ENCODE data around the gene MBD2.

The MBD2 gene

DNA sequence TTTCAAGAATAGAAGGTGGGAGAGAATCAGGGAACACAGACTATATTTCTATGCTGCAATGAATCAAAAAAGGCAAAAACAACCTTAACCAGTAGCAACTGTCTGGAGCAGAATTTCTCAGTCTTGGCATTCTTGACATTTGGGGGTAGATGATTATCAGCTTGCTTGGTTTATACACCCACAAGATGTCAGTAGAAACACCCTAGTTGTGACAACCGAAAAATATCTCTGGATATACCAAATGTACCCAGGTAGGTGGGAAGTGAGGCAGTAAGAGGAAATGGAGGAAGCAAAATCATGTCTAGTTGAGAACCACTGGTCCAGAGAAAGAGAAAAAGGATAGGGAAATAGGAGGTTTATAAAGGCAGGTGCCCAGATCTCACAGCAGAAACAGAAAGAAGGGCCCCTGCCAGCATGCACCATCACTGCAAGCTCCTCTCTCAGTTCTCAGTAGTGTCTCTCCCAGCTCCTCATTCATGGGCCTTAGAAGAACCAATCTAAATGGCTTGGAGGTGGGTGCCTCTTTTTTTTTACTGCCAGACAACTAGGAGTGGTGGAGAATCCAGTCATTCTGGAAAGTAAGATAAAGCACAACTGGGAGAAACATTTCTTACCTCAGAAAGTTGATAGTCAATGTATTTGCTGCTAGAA is 50.4 kb downstream of the MBD2 start:
- Histone ChIP-seq H3K9ac (ENCODE audit: low read depth in 1 of 2, low read length in 2 of 2) (no peak overlapping the region), H3K36me3 (ENCODE audit: control insufficient read depth in 2 of 2, insufficient read depth in 2 of 2, low read length in 2 of 2) (peaks cover 0 to 10% of the 10 kb centered on the region in 2 donors), H3K4me1 (ENCODE audit: control insufficient read depth in 2 of 2, insufficient read depth in 2 of 2, low read length in 2 of 2) (no peaks in the 10 kb centered on the region), H3K27me3 (ENCODE audit: control insufficient read depth in 2 of 2, insufficient read depth in 2 of 2, low read length in 2 of 2) (no peaks in the 10 kb centered on the region), H3K9me3 (ENCODE audit: control insufficient read depth in 2 of 2, low read length in 2 of 2) (no peaks in the 10 kb centered on the region), H3K4me3 (ENCODE audit: low read length in 2 of 2) (no peak overlapping the region), H3K27ac (ENCODE audit: low read depth in 2 of 2, low read length in 2 of 2) (no peak overlapping the region)

DNA sequence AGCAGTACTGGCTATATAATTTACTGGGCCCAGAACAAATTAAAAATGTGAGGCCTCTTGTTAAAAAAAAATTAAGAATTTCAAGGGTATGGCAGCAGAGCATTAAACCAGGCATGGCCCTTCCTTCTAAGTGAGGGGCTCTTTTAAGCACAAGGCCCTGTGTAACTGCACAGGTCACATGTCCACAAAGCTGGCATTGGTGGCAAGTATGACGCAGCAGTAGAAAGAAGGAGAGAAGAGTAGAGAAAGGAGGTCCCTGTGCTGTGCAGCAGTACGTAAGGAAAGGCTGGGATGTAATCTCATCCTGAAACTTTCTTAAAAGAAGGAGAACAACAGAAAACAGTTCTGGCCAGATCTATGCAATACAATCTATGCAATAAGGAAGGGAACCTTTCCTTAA is 51.2 kb downstream of the MBD2 start:
- Histone ChIP-seq H3K4me1 (ENCODE audit: control insufficient read depth in 2 of 2, insufficient read depth in 2 of 2, low read length in 2 of 2) (no peaks in the 10 kb centered on the region), H3K27me3 (ENCODE audit: control insufficient read depth in 2 of 2, insufficient read depth in 2 of 2, low read length in 2 of 2) (no peaks in the 10 kb centered on the region), H3K4me3 (ENCODE audit: low read length in 2 of 2) (no peak overlapping the region), H3K9ac (ENCODE audit: low read depth in 1 of 2, low read length in 2 of 2) (no peak overlapping the region), H3K27ac (ENCODE audit: low read depth in 2 of 2, low read length in 2 of 2) (no peak overlapping the region), H3K36me3 (ENCODE audit: control insufficient read depth in 2 of 2, insufficient read depth in 2 of 2, low read length in 2 of 2) (peaks cover 0 to 14% of the 10 kb centered on the region in 2 donors), H3K9me3 (ENCODE audit: control insufficient read depth in 2 of 2, low read length in 2 of 2) (no peaks in the 10 kb centered on the region)

DNA sequence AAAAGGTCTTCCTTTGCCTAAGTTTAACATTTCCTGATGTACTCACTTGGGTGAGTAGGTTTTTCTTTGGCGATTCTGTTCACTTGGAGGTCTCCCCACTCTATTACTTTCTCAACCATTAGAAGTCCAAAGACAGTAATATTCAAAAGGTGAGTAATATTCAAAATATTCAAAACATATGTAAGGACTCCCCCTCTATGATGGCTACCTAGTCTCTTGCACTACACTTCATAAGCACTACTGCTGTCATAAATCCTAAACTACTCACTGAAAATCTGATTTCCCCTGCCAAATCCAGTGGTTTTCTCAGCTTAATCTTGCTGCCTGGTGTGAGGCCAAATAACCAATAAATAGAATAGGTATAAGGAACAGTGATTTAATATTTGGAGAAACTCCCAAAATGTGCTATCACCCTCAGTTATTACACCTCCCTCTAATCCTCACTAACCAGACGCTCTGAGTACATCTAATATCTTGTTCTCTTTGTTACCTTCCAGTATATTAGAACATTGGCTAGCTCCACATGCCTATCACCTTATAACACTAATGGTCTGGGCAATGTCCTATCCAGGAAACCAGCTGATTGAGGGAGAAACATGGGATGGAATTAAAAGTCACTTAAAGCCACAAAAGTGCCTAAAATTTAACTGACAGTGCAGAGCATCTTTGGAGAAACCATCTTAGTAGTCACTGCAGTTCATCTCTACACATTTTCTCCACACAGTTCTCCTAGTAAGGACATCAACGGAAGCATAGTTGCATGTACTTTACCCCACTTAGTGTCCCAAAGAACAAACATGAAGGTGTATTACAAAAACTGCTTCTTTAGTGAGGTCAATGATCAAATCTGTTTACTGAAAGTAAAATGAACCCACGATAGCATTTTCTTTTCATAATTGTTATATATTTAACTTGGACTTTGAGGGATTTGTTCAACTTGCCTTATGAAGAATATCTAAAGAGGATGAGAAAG is 54.8 kb downstream of the MBD2 start:
- Histone ChIP-seq H3K27ac (ENCODE audit: low read depth in 2 of 2, low read length in 2 of 2) (no peak overlapping the region), H3K4me3 (ENCODE audit: low read length in 2 of 2) (no peak overlapping the region), H3K9me3 (ENCODE audit: control insufficient read depth in 2 of 2, low read length in 2 of 2) (no peaks in the 10 kb centered on the region), H3K9ac (ENCODE audit: low read depth in 1 of 2, low read length in 2 of 2) (no peak overlapping the region), H3K36me3 (ENCODE audit: control insufficient read depth in 2 of 2, insufficient read depth in 2 of 2, low read length in 2 of 2) (peaks cover 15 to 22% of the 10 kb centered on the region in 2 donors), H3K27me3 (ENCODE audit: control insufficient read depth in 2 of 2, insufficient read depth in 2 of 2, low read length in 2 of 2) (no peaks in the 10 kb centered on the region), H3K4me1 (ENCODE audit: control insufficient read depth in 2 of 2, insufficient read depth in 2 of 2, low read length in 2 of 2) (no peaks in the 10 kb centered on the region)

DNA sequence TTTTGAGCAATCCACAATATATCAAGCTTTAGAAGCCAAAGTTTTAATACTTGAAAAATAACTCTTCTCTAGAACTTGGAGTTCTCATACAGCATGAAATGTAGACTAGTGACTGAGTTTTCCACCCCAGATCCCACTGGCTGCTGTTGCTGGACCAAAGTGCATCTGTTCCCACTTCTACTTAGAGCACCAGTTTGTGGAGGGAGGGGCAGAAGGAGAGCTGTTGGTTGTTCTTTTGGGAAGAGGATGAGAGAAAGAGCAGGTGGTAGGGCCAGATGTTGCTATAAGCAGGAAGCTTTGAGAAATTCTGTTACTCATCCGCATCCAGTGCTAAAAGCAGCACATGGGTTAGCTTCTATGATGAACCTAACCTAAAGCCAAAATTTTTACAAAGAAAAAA is 59.0 kb downstream of the MBD2 start:
- Histone ChIP-seq H3K9ac (ENCODE audit: low read depth in 1 of 2, low read length in 2 of 2) (no peak overlapping the region), H3K9me3 (ENCODE audit: control insufficient read depth in 2 of 2, low read length in 2 of 2) (no peaks in the 10 kb centered on the region), H3K27ac (ENCODE audit: low read depth in 2 of 2, low read length in 2 of 2) (no peak overlapping the region), H3K27me3 (ENCODE audit: control insufficient read depth in 2 of 2, insufficient read depth in 2 of 2, low read length in 2 of 2) (no peaks in the 10 kb centered on the region), H3K4me1 (ENCODE audit: control insufficient read depth in 2 of 2, insufficient read depth in 2 of 2, low read length in 2 of 2) (no peaks in the 10 kb centered on the region), H3K4me3 (ENCODE audit: low read length in 2 of 2) (no peak overlapping the region), H3K36me3 (ENCODE audit: control insufficient read depth in 2 of 2, insufficient read depth in 2 of 2, low read length in 2 of 2) (peaks cover 38 to 52% of the 10 kb centered on the region in 2 donors)

DNA sequence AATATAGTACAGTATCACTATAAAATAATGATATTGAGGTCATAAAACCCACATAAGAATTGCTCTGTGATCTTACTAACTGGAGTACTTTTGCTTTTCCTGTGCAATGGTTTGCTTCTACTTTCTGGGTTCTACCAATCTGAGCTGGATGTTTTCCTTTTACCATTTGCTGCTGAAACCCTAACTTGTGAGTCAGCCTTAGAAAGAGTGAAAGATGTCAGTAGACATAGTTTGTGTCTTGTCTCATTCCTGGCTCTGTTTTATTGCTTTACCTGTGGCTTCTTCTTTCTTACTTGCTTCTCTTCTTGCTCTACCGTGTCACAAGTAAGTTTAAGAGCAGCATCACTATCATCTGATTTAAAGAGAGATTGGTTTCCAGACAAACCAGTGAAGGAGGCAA is 61.0 kb downstream of the MBD2 start:
- H3K4me1 ChIP-seq (ENCODE audit: control insufficient read depth in 2 of 2, insufficient read depth in 2 of 2, low read length in 2 of 2), result no peaks in the 10 kb centered on the region
- no peaks in the 10 kb centered on the region for H3K27me3 ChIP-seq (ENCODE audit: control insufficient read depth in 2 of 2, insufficient read depth in 2 of 2, low read length in 2 of 2)
- H3K9ac ChIP-seq (ENCODE audit: low read depth in 1 of 2, low read length in 2 of 2), result no peak overlapping the region
- peaks cover 54 to 56% of the 10 kb centered on the region in 2 donors for H3K36me3 ChIP-seq (ENCODE audit: control insufficient read depth in 2 of 2, insufficient read depth in 2 of 2, low read length in 2 of 2)
- H3K9me3 ChIP-seq (ENCODE audit: control insufficient read depth in 2 of 2, low read length in 2 of 2), result no peaks in the 10 kb centered on the region
- H3K4me3 ChIP-seq (ENCODE audit: low read length in 2 of 2), result no peak overlapping the region
- no peak overlapping the region for H3K27ac ChIP-seq (ENCODE audit: low read depth in 2 of 2, low read length in 2 of 2)

DNA sequence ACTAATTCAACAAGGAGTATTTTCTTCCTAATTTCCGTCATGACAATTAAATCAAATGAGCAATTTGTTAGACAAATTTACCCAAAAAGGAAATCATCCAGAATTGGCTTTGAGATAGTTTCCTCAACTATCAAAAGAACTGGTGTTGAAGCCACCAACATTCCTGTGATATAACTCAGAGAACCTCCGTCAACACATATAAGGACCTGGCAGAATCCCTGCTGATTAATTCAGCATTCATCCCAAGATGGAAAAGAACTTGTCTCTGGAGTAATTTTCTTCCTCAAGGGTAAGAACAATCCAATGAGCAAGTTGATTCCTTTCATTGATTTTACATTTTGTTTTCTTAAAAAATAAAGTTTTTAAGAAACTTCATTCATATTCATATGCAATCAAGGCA is 62.0 kb downstream of the MBD2 start:
- no peaks in the 10 kb centered on the region for H3K27me3 ChIP-seq (ENCODE audit: control insufficient read depth in 2 of 2, insufficient read depth in 2 of 2, low read length in 2 of 2)
- peaks cover 63% of the 10 kb centered on the region in 2 donors for H3K36me3 ChIP-seq (ENCODE audit: control insufficient read depth in 2 of 2, insufficient read depth in 2 of 2, low read length in 2 of 2)
- no peak overlapping the region for H3K4me3 ChIP-seq (ENCODE audit: low read length in 2 of 2)
- no peaks in the 10 kb centered on the region for H3K9me3 ChIP-seq (ENCODE audit: control insufficient read depth in 2 of 2, low read length in 2 of 2)
- H3K4me1 ChIP-seq (ENCODE audit: control insufficient read depth in 2 of 2, insufficient read depth in 2 of 2, low read length in 2 of 2), result no peaks in the 10 kb centered on the region
- no peak overlapping the region for H3K27ac ChIP-seq (ENCODE audit: low read depth in 2 of 2, low read length in 2 of 2)
- no peak overlapping the region for H3K9ac ChIP-seq (ENCODE audit: low read depth in 1 of 2, low read length in 2 of 2)

DNA sequence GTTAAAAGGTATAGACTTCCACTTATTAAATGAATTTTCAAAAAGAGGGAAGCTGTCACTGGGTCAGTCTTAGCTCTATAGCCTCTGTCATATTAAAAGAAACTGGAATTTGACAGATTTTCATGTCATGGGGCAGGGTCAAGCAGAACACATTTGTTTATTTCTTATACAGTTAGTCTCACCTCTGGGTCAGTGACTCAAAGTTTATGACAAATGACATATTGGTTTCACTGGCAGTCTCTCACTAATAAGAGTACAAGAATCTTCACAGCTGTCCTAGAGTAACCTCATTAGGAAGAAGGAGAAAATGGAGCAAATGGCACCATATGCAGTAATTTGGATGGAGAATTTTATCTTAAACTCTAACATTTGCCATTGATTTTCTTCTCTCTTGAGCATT is 63.2 kb downstream of the MBD2 start:
- H3K27ac ChIP-seq (ENCODE audit: low read depth in 2 of 2, low read length in 2 of 2), result no peak overlapping the region
- no peaks in the 10 kb centered on the region for H3K27me3 ChIP-seq (ENCODE audit: control insufficient read depth in 2 of 2, insufficient read depth in 2 of 2, low read length in 2 of 2)
- H3K9me3 ChIP-seq (ENCODE audit: control insufficient read depth in 2 of 2, low read length in 2 of 2), result no peaks in the 10 kb centered on the region
- H3K4me1 ChIP-seq (ENCODE audit: control insufficient read depth in 2 of 2, insufficient read depth in 2 of 2, low read length in 2 of 2), result no peaks in the 10 kb centered on the region
- no peak overlapping the region for H3K4me3 ChIP-seq (ENCODE audit: low read length in 2 of 2)
- peaks cover 59 to 64% of the 10 kb centered on the region in 2 donors for H3K36me3 ChIP-seq (ENCODE audit: control insufficient read depth in 2 of 2, insufficient read depth in 2 of 2, low read length in 2 of 2)
- no peak overlapping the region for H3K9ac ChIP-seq (ENCODE audit: low read depth in 1 of 2, low read length in 2 of 2)

DNA sequence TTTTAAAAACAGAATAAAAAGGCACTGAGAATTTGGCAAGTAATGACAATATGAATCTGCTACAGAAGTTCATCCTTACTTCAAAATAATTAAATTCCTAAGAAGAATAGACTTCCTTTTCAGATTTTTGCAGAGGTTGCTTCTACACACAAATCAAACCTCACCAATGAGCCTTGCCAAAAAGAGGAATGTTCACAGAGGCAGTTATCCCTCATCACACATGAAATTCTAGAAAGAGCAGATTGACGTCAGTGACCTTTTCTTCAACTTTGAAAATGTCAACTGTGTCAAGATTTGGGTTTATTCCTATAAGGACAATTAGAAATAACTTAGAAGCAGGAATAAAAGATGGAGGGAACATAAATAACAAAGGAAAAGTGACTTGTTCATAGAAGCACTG is 64.6 kb downstream of the MBD2 start:
- H3K9ac ChIP-seq (ENCODE audit: low read depth in 1 of 2, low read length in 2 of 2), result no peak overlapping the region
- no peaks in the 10 kb centered on the region for H3K4me1 ChIP-seq (ENCODE audit: control insufficient read depth in 2 of 2, insufficient read depth in 2 of 2, low read length in 2 of 2)
- peaks cover 55 to 61% of the 10 kb centered on the region in 2 donors for H3K36me3 ChIP-seq (ENCODE audit: control insufficient read depth in 2 of 2, insufficient read depth in 2 of 2, low read length in 2 of 2)
- H3K4me3 ChIP-seq (ENCODE audit: low read length in 2 of 2), result no peak overlapping the region
- no peak overlapping the region for H3K27ac ChIP-seq (ENCODE audit: low read depth in 2 of 2, low read length in 2 of 2)
- no peaks in the 10 kb centered on the region for H3K27me3 ChIP-seq (ENCODE audit: control insufficient read depth in 2 of 2, insufficient read depth in 2 of 2, low read length in 2 of 2)
- H3K9me3 ChIP-seq (ENCODE audit: control insufficient read depth in 2 of 2, low read length in 2 of 2), result no peaks in the 10 kb centered on the region

DNA sequence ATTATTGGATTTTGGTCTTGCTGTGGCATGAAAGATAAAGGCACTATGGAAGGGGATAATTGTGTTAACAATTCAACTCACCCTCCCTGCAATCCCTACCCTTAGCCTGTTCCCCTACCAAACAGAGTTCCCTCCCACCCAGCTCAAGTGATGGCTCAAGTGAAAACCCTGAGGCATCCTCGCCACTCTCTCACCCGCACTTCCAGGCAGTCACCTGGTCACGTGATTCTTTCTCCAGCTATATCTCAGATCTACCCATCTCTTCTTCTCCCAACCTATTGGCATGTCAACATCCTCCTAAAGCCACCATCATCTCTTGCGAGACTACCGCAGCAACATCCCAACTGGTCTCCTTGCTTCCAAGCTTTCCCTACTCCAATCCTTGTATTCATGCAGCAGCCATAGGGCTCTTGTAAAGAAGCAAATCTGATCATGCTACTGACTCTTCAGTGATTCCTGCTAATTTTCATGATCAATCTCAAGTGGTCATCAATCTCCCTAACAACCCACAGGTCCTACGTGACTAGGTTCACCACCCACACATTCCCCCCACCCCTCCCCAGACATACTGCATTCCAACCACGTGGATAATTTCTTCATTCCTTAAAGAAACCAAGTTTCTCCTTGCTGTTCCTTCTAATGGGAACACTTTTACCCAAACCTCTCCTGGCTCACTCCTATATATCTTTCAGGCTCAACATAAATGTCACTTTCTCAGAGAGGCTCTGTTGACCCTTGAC is 66.7 kb downstream of the MBD2 start:
- H3K36me3 ChIP-seq (ENCODE audit: control insufficient read depth in 2 of 2, insufficient read depth in 2 of 2, low read length in 2 of 2), result peaks cover 49 to 59% of the 10 kb centered on the region in 2 donors
- H3K27ac ChIP-seq (ENCODE audit: low read depth in 2 of 2, low read length in 2 of 2), result no peak overlapping the region
- H3K4me1 ChIP-seq (ENCODE audit: control insufficient read depth in 2 of 2, insufficient read depth in 2 of 2, low read length in 2 of 2), result no peaks in the 10 kb centered on the region
- H3K4me3 ChIP-seq (ENCODE audit: low read length in 2 of 2), result no peak overlapping the region
- H3K9me3 ChIP-seq (ENCODE audit: control insufficient read depth in 2 of 2, low read length in 2 of 2), result no peaks in the 10 kb centered on the region
- no peak overlapping the region for H3K9ac ChIP-seq (ENCODE audit: low read depth in 1 of 2, low read length in 2 of 2)
- H3K27me3 ChIP-seq (ENCODE audit: control insufficient read depth in 2 of 2, insufficient read depth in 2 of 2, low read length in 2 of 2), result no peaks in the 10 kb centered on the region

DNA sequence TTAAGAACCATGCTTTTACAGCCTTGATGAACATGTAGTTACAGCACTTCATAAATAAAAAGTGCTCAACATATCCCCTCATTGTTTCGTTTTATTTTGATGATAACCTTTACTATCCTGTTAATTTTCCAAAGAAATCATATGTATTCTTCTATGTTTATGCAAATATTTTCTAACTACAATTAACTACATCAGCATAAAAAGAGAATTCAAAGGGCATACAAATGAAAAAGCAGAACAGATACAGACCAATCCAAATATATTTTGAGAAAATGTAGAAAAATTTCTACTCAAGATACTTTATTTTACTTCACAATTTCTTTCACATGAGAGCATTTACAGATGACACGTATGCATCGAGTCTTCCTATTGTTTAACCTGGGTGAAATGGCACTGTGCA is 69.1 kb downstream of the MBD2 start:
- H3K27ac ChIP-seq (ENCODE audit: low read depth in 2 of 2, low read length in 2 of 2), result no peak overlapping the region
- no peaks in the 10 kb centered on the region for H3K9me3 ChIP-seq (ENCODE audit: control insufficient read depth in 2 of 2, low read length in 2 of 2)
- H3K9ac ChIP-seq (ENCODE audit: low read depth in 1 of 2, low read length in 2 of 2), result no peak overlapping the region
- H3K27me3 ChIP-seq (ENCODE audit: control insufficient read depth in 2 of 2, insufficient read depth in 2 of 2, low read length in 2 of 2), result no peaks in the 10 kb centered on the region
- no peak overlapping the region for H3K4me3 ChIP-seq (ENCODE audit: low read length in 2 of 2)
- H3K4me1 ChIP-seq (ENCODE audit: control insufficient read depth in 2 of 2, insufficient read depth in 2 of 2, low read length in 2 of 2), result no peaks in the 10 kb centered on the region
- peaks cover 41% of the 10 kb centered on the region in 2 donors for H3K36me3 ChIP-seq (ENCODE audit: control insufficient read depth in 2 of 2, insufficient read depth in 2 of 2, low read length in 2 of 2)

All from mucosa of rectum (tissue), 2 donors.